Karpas-422 (cell line): ENCODE measurements around the gene SDHB. TPM values are rescaled to one million over a fixed set of nuclear protein-coding genes. Genes with fewer than 3 reads are reported as not detected.
"Not testable (repeated sequence)": the region's sequence is repeated elsewhere in the genome, so short reads cannot be mapped to it uniquely, and the experiment has no call there.

Experiments
- DNase-seq: peaks from one replicate; pipeline ENCODE4 v3.0.0-alpha.2; 2015
- H2AFZ ChIP-seq: fragments of 200-600 bp; sonication (generic); 2 replicates; pipeline ENCODE4 v1.6.1; 2014; ENCODE audit warnings: antibody characterized with exemption, low read length, mixed read lengths
- H3K27ac ChIP-seq: fragments of 200-600 bp; sonication (generic); 2 replicates; pipeline ENCODE4 v1.5.1; 2014; ENCODE audit warnings: mild to moderate bottlenecking, low read length, moderate library complexity
- H3K27me3 ChIP-seq: fragments of 200-600 bp; sonication (generic); 2 replicates; pipeline ENCODE4 v1.6.1; 2014; ENCODE audit warnings: low read length, mixed read lengths
- H3K36me3 ChIP-seq: fragments of 200-600 bp; sonication (generic); 2 replicates; pipeline ENCODE4 v1.6.1; 2014; ENCODE audit warnings: low read length, mixed read lengths; ENCODE audit not compliant: insufficient read depth
- H3K4me1 ChIP-seq: fragments of 200-600 bp; sonication (generic); 2 replicates; pipeline ENCODE4 v1.6.1; 2014; ENCODE audit warnings: mild to moderate bottlenecking, low read length, mixed read lengths
- H3K4me2 ChIP-seq: fragments of 200-600 bp; sonication (generic); 2 replicates; pipeline ENCODE4 v1.6.1; 2014; ENCODE audit warnings: low read length, low read depth, mild to moderate bottlenecking; ENCODE audit not compliant: poor library complexity, severe bottlenecking
- H3K4me3 ChIP-seq: fragments of 200-600 bp; sonication (generic); 2 replicates; pipeline ENCODE4 v1.5.1; 2014; ENCODE audit warnings: mild to moderate bottlenecking, antibody characterized with exemption, low read length, mixed read lengths
- H3K79me2 ChIP-seq: fragments of 200-600 bp; sonication (generic); 2 replicates; pipeline ENCODE4 v1.6.1; 2014; ENCODE audit warnings: mild to moderate bottlenecking, low read length, mixed read lengths
- H3K9ac ChIP-seq: fragments of 200-600 bp; sonication (generic); 2 replicates; pipeline ENCODE4 v1.6.0; 2014; ENCODE audit warnings: low read length
- H3K9me2 ChIP-seq: fragments of 200-600 bp; sonication (generic), shearing (Covaris generic); replicated peaks from 2 replicates; pipeline ENCODE4 v1.6.0; 2014; ENCODE audit warnings: mild to moderate bottlenecking, low read length, moderate library complexity; ENCODE audit not compliant: insufficient read depth
- H3K9me3 ChIP-seq: fragments of 300-700, 200-600 bp; sonication (generic); 2 replicates; pipeline ENCODE4 v1.6.1; 2014; ENCODE audit warnings: low read length, mixed read lengths
- H4K20me1 ChIP-seq: fragments of 200-600 bp; sonication (generic); 2 replicates; pipeline ENCODE4 v1.6.1; 2014; ENCODE audit warnings: mild to moderate bottlenecking, antibody characterized with exemption, low read length, low read depth; ENCODE audit not compliant: insufficient read depth
- total RNA-seq: library from RNA; depleted of rRNA; stranded (reverse); fragments of >200 nt; shearing (Covaris generic); gene quantifications from 2 replicates; pipeline ENCODE4 v1.2.3, GENCODE V29; 2014; ENCODE audit warnings: low replicate concordance

SDHB gene
- total RNA-seq, 1 experiment from 2014 or later, result 157 TPM

DNA sequence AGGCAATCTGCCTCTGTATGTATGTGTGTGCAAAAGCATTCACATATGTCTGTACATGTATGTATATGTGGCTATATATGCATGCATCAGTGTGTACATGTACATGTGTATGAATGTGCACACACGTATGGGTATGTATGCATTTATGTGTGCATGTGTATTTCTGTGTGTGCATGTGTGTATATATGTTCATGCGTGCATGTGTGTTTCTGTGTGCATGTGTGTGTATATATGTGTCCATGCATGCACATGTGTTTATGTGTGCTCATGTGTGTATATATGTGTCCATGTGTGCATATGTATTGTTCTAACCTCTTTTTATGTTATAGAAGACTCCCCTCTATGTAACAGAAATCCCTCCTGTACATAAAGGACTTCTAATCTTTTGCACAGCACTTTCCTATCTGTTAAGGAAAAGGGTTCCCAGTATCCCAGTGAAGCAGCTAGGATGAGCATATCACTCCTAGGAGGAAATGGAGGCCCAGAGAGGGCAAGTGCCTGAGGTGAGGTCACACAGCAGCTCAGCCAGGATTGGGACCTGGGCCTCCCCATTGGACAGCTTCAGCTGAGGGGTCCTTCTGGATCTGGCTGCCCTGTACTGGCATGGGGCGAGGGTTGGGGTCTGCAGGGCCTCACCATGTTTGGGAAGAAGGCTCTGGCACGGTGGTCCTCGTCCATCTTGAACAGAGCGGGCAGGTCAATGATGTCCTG lies 15.8 kb upstream of the SDHB start:
- Histone ChIP-seq H3K9me3 (no peaks in the 10 kb centered on the region), H3K9ac (no peak overlapping the region), H3K9me2 (no peaks in the 10 kb centered on the region), H3K27ac (no peak overlapping the region), H2AFZ (no peak overlapping the region), H3K27me3 (no peaks in the 10 kb centered on the region), H3K79me2 (no peaks in the 10 kb centered on the region), H3K4me2 (no peak overlapping the region), H3K36me3 (no peaks in the 10 kb centered on the region), H3K4me3 (no peak overlapping the region), H4K20me1 (no peaks in the 10 kb centered on the region), H3K4me1 (no peaks in the 10 kb centered on the region)
- no peak for DNase-seq

DNA sequence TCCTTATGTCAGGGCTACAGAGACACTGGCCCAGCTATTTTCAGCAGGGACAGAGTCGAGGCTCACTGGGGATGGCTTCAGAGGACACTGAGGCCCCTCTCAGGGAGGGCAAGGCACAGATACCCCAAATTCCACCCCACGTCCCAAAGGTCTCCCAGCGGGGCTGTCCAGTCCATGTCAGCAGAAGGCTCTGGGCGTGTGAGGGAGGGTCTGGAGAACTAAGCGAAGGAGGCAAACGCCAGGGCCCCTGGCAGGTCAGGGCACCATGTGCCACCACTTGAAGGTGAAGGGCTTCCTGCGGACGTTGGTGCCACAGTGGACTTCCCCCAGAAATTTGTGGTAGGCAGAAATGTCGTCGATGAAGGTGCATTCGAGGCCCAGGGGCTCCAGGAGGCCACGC lies 15.0 kb upstream of the SDHB start:
- no peak for DNase-seq
- H3K4me3 ChIP-seq, result no peak overlapping the region
- H2AFZ ChIP-seq, result no peak overlapping the region
- no peaks in the 10 kb centered on the region for H3K79me2 ChIP-seq
- no peaks in the 10 kb centered on the region for H3K36me3 ChIP-seq
- no peak overlapping the region for H3K4me2 ChIP-seq
- no peaks in the 10 kb centered on the region for H3K4me1 ChIP-seq
- no peaks in the 10 kb centered on the region for H3K9me2 ChIP-seq
- no peaks in the 10 kb centered on the region for H4K20me1 ChIP-seq
- H3K9ac ChIP-seq, result no peak overlapping the region
- no peaks in the 10 kb centered on the region for H3K27me3 ChIP-seq
- H3K27ac ChIP-seq, result no peak overlapping the region
- no peaks in the 10 kb centered on the region for H3K9me3 ChIP-seq

DNA sequence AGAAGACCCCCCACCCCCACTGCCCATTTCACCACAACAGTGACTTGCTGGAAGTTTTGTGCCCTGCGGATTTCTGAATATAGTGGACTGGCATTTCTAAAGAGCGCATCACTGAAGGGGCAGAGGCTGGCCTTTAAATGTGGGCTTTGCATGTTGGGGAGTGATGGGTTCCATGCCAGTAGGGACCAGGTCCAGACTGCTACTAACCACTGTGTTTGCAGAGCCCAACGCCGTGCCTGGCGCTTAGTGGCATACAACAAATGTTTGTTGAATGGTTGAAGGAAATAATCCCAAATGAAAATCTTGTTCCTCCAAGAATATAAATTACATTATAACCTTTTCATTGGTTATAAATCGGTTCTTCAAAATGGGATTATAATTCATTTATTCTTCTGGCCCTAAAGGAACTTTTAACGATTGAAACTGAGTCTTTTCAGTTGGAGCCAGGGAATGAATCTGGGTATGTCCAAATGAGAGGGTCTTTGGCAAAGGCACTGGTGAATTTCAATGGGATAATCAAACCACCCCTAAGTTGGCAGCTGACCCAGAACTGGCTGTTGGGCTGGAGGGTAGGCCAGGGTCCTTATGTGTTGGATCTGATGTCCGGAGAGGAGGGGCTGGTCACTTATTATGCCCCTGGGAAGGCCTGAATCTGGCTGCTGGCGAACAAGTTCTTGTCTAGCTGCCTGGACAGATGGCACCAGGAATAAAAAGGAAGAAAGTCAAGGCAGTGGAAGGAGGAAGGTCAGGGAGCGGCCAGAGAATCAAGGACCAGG lies 13.8 kb upstream of the SDHB start:
- H3K27me3 ChIP-seq, result no peaks in the 10 kb centered on the region
- H3K36me3 ChIP-seq, result no peaks in the 10 kb centered on the region
- no peak for DNase-seq
- H3K4me3 ChIP-seq, result no peak overlapping the region
- H3K4me2 ChIP-seq, result no peak overlapping the region
- no peaks in the 10 kb centered on the region for H3K9me2 ChIP-seq
- no peak overlapping the region for H3K9ac ChIP-seq
- H3K4me1 ChIP-seq, result no peaks in the 10 kb centered on the region
- no peaks in the 10 kb centered on the region for H3K79me2 ChIP-seq
- no peak overlapping the region for H2AFZ ChIP-seq
- no peak overlapping the region for H3K27ac ChIP-seq
- H3K9me3 ChIP-seq, result no peaks in the 10 kb centered on the region
- no peaks in the 10 kb centered on the region for H4K20me1 ChIP-seq

DNA sequence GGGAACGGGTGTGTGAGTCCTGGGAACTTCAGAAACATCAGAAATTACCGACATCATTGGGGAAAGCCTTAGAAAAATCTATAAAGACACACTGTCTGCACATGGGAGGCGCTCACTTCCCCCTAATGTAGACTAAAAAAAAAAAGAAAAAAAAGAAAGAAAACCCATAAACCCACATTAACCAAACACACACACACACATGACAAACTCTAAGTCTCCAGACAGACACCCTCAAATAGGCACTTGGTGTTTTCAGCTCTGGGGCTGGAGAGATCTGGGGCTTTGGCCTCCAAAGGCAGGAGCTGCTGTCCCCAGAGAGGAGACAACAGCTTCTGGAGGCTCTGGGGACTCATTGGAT lies 13.2 kb upstream of the SDHB start:
- H3K27ac ChIP-seq, result no peak overlapping the region
- no peaks in the 10 kb centered on the region for H3K9me3 ChIP-seq
- H3K4me1 ChIP-seq, result no peaks in the 10 kb centered on the region
- H3K79me2 ChIP-seq, result no peaks in the 10 kb centered on the region
- no peaks in the 10 kb centered on the region for H4K20me1 ChIP-seq
- no peak overlapping the region for H3K4me2 ChIP-seq
- H3K4me3 ChIP-seq, result no peak overlapping the region
- no peaks in the 10 kb centered on the region for H3K27me3 ChIP-seq
- no peak overlapping the region for H3K9ac ChIP-seq
- H3K9me2 ChIP-seq, result no peaks in the 10 kb centered on the region
- H3K36me3 ChIP-seq, result no peaks in the 10 kb centered on the region
- no peak for DNase-seq
- no peak overlapping the region for H2AFZ ChIP-seq

DNA sequence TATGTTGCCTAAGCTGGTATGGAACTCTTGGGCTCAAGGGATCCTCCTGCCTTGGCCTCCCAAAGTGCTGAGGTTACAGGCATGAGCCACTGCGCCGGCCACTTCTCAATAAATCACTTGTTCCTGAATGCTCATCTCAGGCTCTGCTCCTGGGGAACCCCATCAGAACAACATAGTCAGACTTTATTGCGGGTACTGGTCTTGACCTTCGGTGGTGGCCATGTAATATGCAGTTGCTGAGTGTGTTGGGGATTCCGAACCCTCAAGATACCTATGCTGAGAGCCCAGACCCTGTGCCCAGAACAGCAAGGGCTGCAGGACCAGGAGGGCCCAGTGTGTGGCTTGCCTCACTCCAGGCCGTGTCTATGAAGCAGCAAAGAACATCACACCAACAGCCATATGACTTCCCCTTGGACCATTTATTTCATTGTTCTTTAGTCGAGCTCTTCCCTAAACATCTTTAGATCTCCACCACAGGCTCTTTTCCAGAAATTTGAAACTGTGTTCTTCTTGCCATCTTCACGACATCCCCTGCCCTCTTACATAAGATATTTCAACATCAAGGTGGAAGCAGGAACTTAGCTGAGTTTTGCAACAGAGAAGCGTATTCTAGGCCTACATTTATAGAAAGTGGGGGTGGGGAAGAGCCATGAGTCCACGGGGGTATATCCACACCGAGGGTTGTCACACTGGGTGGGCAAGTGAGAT lies 12.7 kb upstream of the SDHB start:
- H3K4me2 ChIP-seq, result no peak overlapping the region

DNA sequence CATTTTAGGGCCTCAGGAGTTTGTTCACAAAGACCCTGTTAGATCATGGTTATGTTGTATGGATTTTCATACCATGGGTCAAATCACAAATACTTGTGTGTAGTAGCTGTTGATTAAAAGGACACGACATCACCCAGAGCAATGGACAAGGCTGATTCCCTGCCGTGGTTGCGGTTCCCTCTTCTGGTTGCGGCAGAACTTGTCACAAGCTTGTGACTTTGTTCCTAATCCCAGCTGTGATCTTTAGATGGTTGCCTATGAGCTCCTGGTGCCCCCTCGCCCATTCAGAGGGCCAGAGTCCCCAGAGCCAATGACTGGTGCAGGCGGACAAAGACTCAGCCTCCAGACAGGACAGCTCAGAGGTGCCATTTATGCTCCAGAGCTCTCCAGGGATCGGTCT lies 11.8 kb upstream of the SDHB start:
- Histone ChIP-seq H3K36me3 (no peaks in the 10 kb centered on the region), H4K20me1 (no peaks in the 10 kb centered on the region), H3K9me2 (no peaks in the 10 kb centered on the region), H3K27ac (no peak overlapping the region), H3K4me3 (no peak overlapping the region), H3K9me3 (no peaks in the 10 kb centered on the region), H3K4me1 (peaks cover 1% of the 10 kb centered on the region; the same call in 1 of the 2 replicates), H3K79me2 (no peaks in the 10 kb centered on the region), H3K27me3 (no peaks in the 10 kb centered on the region), H3K9ac (no peak overlapping the region), H2AFZ (no peak overlapping the region), H3K4me2 (no peak overlapping the region)
- no peak for DNase-seq

More for the DNA sequence above, 12.7 kb upstream of the SDHB start:
- no peak overlapping the region for H3K27ac ChIP-seq
- no peak for DNase-seq
- H3K9me3 ChIP-seq, result no peaks in the 10 kb centered on the region
- no peak overlapping the region for H2AFZ ChIP-seq
- no peak overlapping the region for H3K9ac ChIP-seq
- H3K4me3 ChIP-seq, result no peak overlapping the region
- H3K36me3 ChIP-seq, result no peaks in the 10 kb centered on the region
- H4K20me1 ChIP-seq, result no peaks in the 10 kb centered on the region
- no peaks in the 10 kb centered on the region for H3K79me2 ChIP-seq
- H3K4me1 ChIP-seq, result no peaks in the 10 kb centered on the region
- H3K27me3 ChIP-seq, result no peaks in the 10 kb centered on the region
- H3K9me2 ChIP-seq, result no peaks in the 10 kb centered on the region

GRCh38 chr1:17062751-17063150 lies 8.9 kb upstream of the SDHB start:
- H3K4me1 ChIP-seq, result peaks cover 11% of the 10 kb centered on the region
- H3K36me3 ChIP-seq, H3K79me2 ChIP-seq, H2AFZ ChIP-seq, H3K27ac ChIP-seq, H3K9me3 ChIP-seq, H4K20me1 ChIP-seq, H3K4me2 ChIP-seq, DNase-seq, H3K9ac ChIP-seq, H3K9me2 ChIP-seq, H3K4me3 ChIP-seq, H3K27me3 ChIP-seq: not testable (repeated sequence)

DNA sequence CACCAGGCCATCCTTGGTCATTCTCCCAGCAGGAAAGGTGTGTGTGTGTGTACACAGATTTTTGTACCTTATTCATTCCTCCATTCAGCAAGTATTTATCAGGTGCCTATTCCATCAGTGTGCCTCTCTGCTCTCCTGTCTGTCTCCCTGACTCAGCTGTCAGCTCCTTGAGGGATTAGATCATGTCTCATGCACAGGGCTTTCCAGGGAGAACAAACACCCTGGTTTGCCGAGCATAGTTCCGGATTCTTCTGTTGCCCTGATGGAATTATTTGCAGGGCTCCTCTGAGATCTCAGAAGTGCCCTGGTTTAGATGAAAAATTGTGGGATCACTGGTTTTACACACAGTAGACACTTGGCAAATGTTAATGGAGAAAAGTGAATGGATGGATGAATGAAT lies 8.1 kb upstream of the SDHB start:
- H4K20me1 ChIP-seq, result no peaks in the 10 kb centered on the region
- H2AFZ ChIP-seq, result no peak overlapping the region
- H3K4me2 ChIP-seq, result no peak overlapping the region
- H3K4me3 ChIP-seq, result no peak overlapping the region
- no peaks in the 10 kb centered on the region for H3K27me3 ChIP-seq
- no peaks in the 10 kb centered on the region for H3K36me3 ChIP-seq
- H3K79me2 ChIP-seq, result no peaks in the 10 kb centered on the region
- H3K9me3 ChIP-seq, result no peaks in the 10 kb centered on the region
- peaks cover 11% of the 10 kb centered on the region for H3K4me1 ChIP-seq
- no peaks in the 10 kb centered on the region for H3K9me2 ChIP-seq
- DNase-seq, result no peak
- no peak overlapping the region for H3K27ac ChIP-seq
- H3K9ac ChIP-seq, result no peak overlapping the region
